GM23338 (cell line): Measurements from ENCODE around the gene GOSR1. TPM values are rescaled to one million over a fixed set of nuclear protein-coding genes. Genes with fewer than 3 reads are reported as not detected.
"Not testable (repeated sequence)": the region's sequence is repeated elsewhere in the genome, so short reads cannot be mapped to it uniquely, and the experiment has no call there.

Experiments
- ATAC-seq: fragments of 200-7000 bp; cut with Tn5 transposase; 3 replicates; pipeline ENCODE4 v1.9.1; 2020
- DNase-seq: peaks from one replicate; pipeline ENCODE4 v3.0.0-alpha.2; 2015; ENCODE audit warnings: low spot score
- H2AFZ ChIP-seq: fragments of 200-600 bp; sonication (generic); 2 replicates; pipeline ENCODE4 v1.8.0; 2016; ENCODE audit warnings: antibody characterized with exemption, mild to moderate bottlenecking, moderate library complexity
- H3F3A ChIP-seq: fragments of 200-600 bp; sonication (generic); replicated peaks from 2 replicates; pipeline ENCODE4 v1.8.0; 2017; ENCODE audit warnings: antibody characterized with exemption, mixed run types, low read depth
- H3K27ac ChIP-seq: fragments of 200-600 bp; sonication (generic); 2 replicates; pipeline ENCODE4 v1.6.1; 2016; ENCODE audit warnings: low read depth
- H3K27me3 ChIP-seq: fragments of 200-600 bp; sonication (generic); 2 replicates; pipeline ENCODE4 v1.8.0; 2016; ENCODE audit warnings: mild to moderate bottlenecking, mixed run types, moderate library complexity; ENCODE audit not compliant: insufficient read depth
- H3K36me3 ChIP-seq: fragments of 200-600 bp; sonication (generic); 2 replicates; pipeline ENCODE4 v1.8.0; 2016; ENCODE audit warnings: mild to moderate bottlenecking; ENCODE audit not compliant: insufficient read depth
- H3K4me1 ChIP-seq: fragments of 200-600 bp; sonication (generic); 2 replicates; pipeline ENCODE4 v1.8.0; 2016; ENCODE audit warnings: mild to moderate bottlenecking, moderate library complexity; ENCODE audit not compliant: insufficient read depth
- H3K4me2 ChIP-seq: fragments of 200-600 bp; sonication (generic); 2 replicates; pipeline ENCODE4 v1.7.1; 2017; ENCODE audit warnings: mixed run types
- H3K4me3 ChIP-seq: fragments of 200-600 bp; sonication (generic); 2 replicates; pipeline ENCODE4 v1.6.1; 2016; ENCODE audit warnings: mixed run types
- H3K79me2 ChIP-seq: fragments of 200-600 bp; sonication (generic); replicated peaks from 2 replicates; pipeline ENCODE4 v1.8.0; 2017; ENCODE audit warnings: mild to moderate bottlenecking; ENCODE audit not compliant: insufficient read depth
- H3K9me2 ChIP-seq: fragments of 200-600 bp; sonication (generic); 2 replicates; pipeline ENCODE4 v1.8.0; 2017; ENCODE audit not compliant: insufficient read depth
- H4K20me1 ChIP-seq: fragments of 200-600 bp; sonication (generic); replicated peaks from 2 replicates; pipeline ENCODE4 v1.8.0; 2017; ENCODE audit warnings: mild to moderate bottlenecking; ENCODE audit not compliant: insufficient read depth
- H3K27ac Mint-ChIP-seq: 2 replicates; pipeline ENCODE4 v1.8.0; 2020; ENCODE audit warnings: inconsistent platforms, mild to moderate bottlenecking, moderate library complexity, mixed read lengths
- H3K27me3 Mint-ChIP-seq: 3 replicates; pipeline ENCODE4 v1.8.0; 2022; ENCODE audit warnings: low read depth, mild to moderate bottlenecking, moderate library complexity, mixed read lengths, inconsistent platforms; ENCODE audit not compliant: insufficient read depth, poor library complexity
- H3K36me3 Mint-ChIP-seq: 3 replicates; pipeline ENCODE4 v1.8.0; 2021; ENCODE audit warnings: low read depth, mild to moderate bottlenecking, inconsistent platforms, moderate library complexity, mixed read lengths
- H3K4me1 Mint-ChIP-seq: 3 replicates; pipeline ENCODE4 v1.8.0; 2020; ENCODE audit warnings: mild to moderate bottlenecking, inconsistent platforms, mixed read lengths
- H3K4me3 Mint-ChIP-seq: 3 replicates; pipeline ENCODE4 v1.8.0; 2021; ENCODE audit warnings: moderate library complexity, mild to moderate bottlenecking, inconsistent platforms, mixed read lengths
- H3K9me3 Mint-ChIP-seq: 3 replicates; pipeline ENCODE4 v1.8.0; 2020; ENCODE audit warnings: moderate library complexity, mild to moderate bottlenecking, inconsistent platforms, mixed read lengths
- CREB1 ChIP-seq: fragments of 250-450 bp; sonication (Bioruptor Pico); IDR thresholded peaks from 2 replicates; pipeline ENCODE4 v1.5.0; 2020; ENCODE audit warnings: low read depth, mild to moderate bottlenecking, moderate library complexity
- ETS1 ChIP-seq: IDR thresholded peaks from 2 replicates; pipeline ENCODE4 v1.6.1; 2016; ENCODE audit warnings: antibody characterized with exemption
- EZH2 ChIP-seq: fragments of 200-600 bp; sonication (generic); IDR thresholded peaks from one replicate; pipeline ENCODE4 v1.8.0; 2017; ENCODE audit warnings: antibody characterized with exemption, mild to moderate bottlenecking, low read depth; ENCODE audit not compliant: unreplicated experiment
- EZH2phosphoT487 ChIP-seq: fragments of 200-600 bp; sonication (generic); IDR thresholded peaks from one replicate; pipeline ENCODE4 v1.8.1; 2018; ENCODE audit warnings: antibody characterized with exemption; ENCODE audit not compliant: unreplicated experiment
- JUNB ChIP-seq: IDR thresholded peaks from one replicate; pipeline ENCODE4 v1.6.1; 2016; ENCODE audit warnings: antibody characterized with exemption; ENCODE audit not compliant: unreplicated experiment
- NANOG ChIP-seq: IDR thresholded peaks from 2 replicates; pipeline ENCODE4 v1.6.1; 2016; ENCODE audit warnings: antibody characterized with exemption, borderline replicate concordance
- POLR2AphosphoS5 ChIP-seq: IDR thresholded peaks from 2 replicates; pipeline ENCODE4 v1.6.1; 2016; ENCODE audit warnings: antibody characterized with exemption, low read depth
- REST ChIP-seq: IDR thresholded peaks from one replicate; pipeline ENCODE4 v1.6.1; 2018; ENCODE audit warnings: antibody characterized with exemption; ENCODE audit not compliant: unreplicated experiment
- STAT1 ChIP-seq: IDR thresholded peaks from one replicate; pipeline ENCODE4 v1.6.1; 2016; ENCODE audit warnings: antibody characterized with exemption; ENCODE audit not compliant: unreplicated experiment
- ZNF114 ChIP-seq: fragments of 250-450 bp; sonication (Bioruptor Pico); IDR thresholded peaks from 2 replicates; pipeline ENCODE4 v1.5.0; 2020; ENCODE audit warnings: mild to moderate bottlenecking, moderate library complexity
- ZNF462 ChIP-seq: fragments of 250-450 bp; sonication (Bioruptor Pico); IDR thresholded peaks from 2 replicates; pipeline ENCODE4 v1.5.0; 2020; ENCODE audit warnings: mild to moderate bottlenecking, moderate library complexity
- polyA plus RNA-seq: library from polyadenylated mRNA; unstranded; fragments of >200 nt; fragmentation: Nextera tagmentation; extraction: Ambion mirVana; gene quantifications from 2 replicates; pipeline ENCODE4 v1.2.1, GENCODE V29; 2016
- total RNA-seq: library from RNA; depleted of rRNA; stranded (reverse); fragments of >200 nt; shearing (Covaris generic); gene quantifications from 2 replicates; pipeline ENCODE4 v1.2.3, GENCODE V29; 2014

GOSR1 gene
- total and polyA plus RNA-seq, 2 experiments from 2014 or later: 33.4 to 74.1 TPM

- H3K4me3 ChIP-seq, ATAC-seq, H3K36me3 ChIP-seq, H3K27ac Mint-ChIP-seq, H4K20me1 ChIP-seq, H3F3A ChIP-seq, H2AFZ ChIP-seq, H3K4me3 Mint-ChIP-seq, H3K27me3 Mint-ChIP-seq, H3K9me2 ChIP-seq, H3K27me3 ChIP-seq, H3K27ac ChIP-seq, H3K79me2 ChIP-seq, H3K4me2 ChIP-seq, H3K9me3 Mint-ChIP-seq, H3K36me3 Mint-ChIP-seq, DNase-seq, H3K4me1 ChIP-seq: not testable (repeated sequence)
- peaks cover 16% of the 10 kb centered on the region for H3K4me1 Mint-ChIP-seq
Measured at GRCh38 chr17:30571404-30571803, 94.2 kb downstream of the GOSR1 start.

- no peaks in the 10 kb centered on the region for H3K36me3 Mint-ChIP-seq
- DNase-seq (no peak), ATAC-seq (no peak)
- H3K4me3 Mint-ChIP-seq: no peak overlapping the region
- Histone ChIP-seq H3K27ac (no peak overlapping the region), H3K9me2 (no peaks in the 10 kb centered on the region), H3K36me3 (no peaks in the 10 kb centered on the region), H3K4me2 (no peak overlapping the region), H4K20me1 (no peaks in the 10 kb centered on the region), H3K4me1 (no peaks in the 10 kb centered on the region), H3K79me2 (no peaks in the 10 kb centered on the region), H3F3A (no peaks in the 10 kb centered on the region), H3K4me3 (no peak overlapping the region), H3K27me3 (no peaks in the 10 kb centered on the region), H2AFZ (no peak overlapping the region)
- H3K27ac Mint-ChIP-seq: no peak overlapping the region
- TF ChIP-seq ZNF462 (no peak), JUNB (no peak), REST (no peak), POLR2AphosphoS5 (no peak), ETS1 (no peak), STAT1 (no peak), CREB1 (CRISPR knock-in tag) (no peak), EZH2 (no peak), ZNF114 (CRISPR knock-in tag) (no peak), NANOG (no peak), EZH2phosphoT487 (no peak)
- no peaks in the 10 kb centered on the region for H3K9me3 Mint-ChIP-seq
- peaks cover 13% of the 10 kb centered on the region for H3K4me1 Mint-ChIP-seq
- H3K27me3 Mint-ChIP-seq: peaks cover 7% of the 10 kb centered on the region
Measured at GRCh38 chr17:30571921-30572320, 94.7 kb downstream of the GOSR1 start.
